Kidney tubule cell (primary cell): Measurements from ENCODE around the gene DCXR.

ENCODE experiments used
- DNase-seq: peaks from one replicate; pipeline ENCODE4 v3.0.0-alpha.2; 2018; ENCODE audit warnings: low spot score

Gene DCXR

GRCh38 chr17:82037092-82037888, at the start of gene DCXR:
DCXR (minus strand) TSS chr17:82037697; CDS start chr17:82037682, 15 bp downstream.
- DNase-seq: peak; percentile 96

GRCh38 chr17:82085931-82086764, 48.7 kb upstream of the DCXR start:
- DNase-seq: no peak

GRCh38 chr17:82085031-82085861, 47.7 kb upstream of the DCXR start:
- no peak for DNase-seq

- DNase-seq: no peak
Measured at GRCh38 chr17:82084373-82085030, 47.0 kb upstream of the DCXR start.

- DNase-seq: no peak
Measured at GRCh38 chr17:82083533-82084359, 46.2 kb upstream of the DCXR start.

- DNase-seq: no peak
Measured at GRCh38 chr17:82083009-82083408, 45.5 kb upstream of the DCXR start.

- DNase-seq: no peak
Measured at GRCh38 chr17:82082456-82082855, 45.0 kb upstream of the DCXR start.

- DNase-seq: no peak
Measured at GRCh38 chr17:82081966-82082365, 44.5 kb upstream of the DCXR start.

- DNase-seq: no peak
Measured at GRCh38 chr17:82081546-82081945, 44.0 kb upstream of the DCXR start.

- no peak for DNase-seq
Measured at GRCh38 chr17:82080789-82081464, 43.4 kb upstream of the DCXR start.

GRCh38 chr17:82080048-82080788, 42.7 kb upstream of the DCXR start:
- no peak for DNase-seq

GRCh38 chr17:82079001-82079677, 41.6 kb upstream of the DCXR start:
- no peak for DNase-seq

GRCh38 chr17:82078433-82078832, 40.9 kb upstream of the DCXR start:
- DNase-seq: no peak

- DNase-seq: no peak
Measured at GRCh38 chr17:82077617-82078358, 40.3 kb upstream of the DCXR start.

- no peak for DNase-seq
Measured at GRCh38 chr17:82076785-82077591, 39.5 kb upstream of the DCXR start.

- DNase-seq: no peak
Measured at GRCh38 chr17:82076018-82076784, 38.7 kb upstream of the DCXR start.

GRCh38 chr17:82073446-82073845, 35.9 kb upstream of the DCXR start:
- no peak for DNase-seq
